IMR-90 (cell line): ENCODE results near the gene GVQW3. TPM values are rescaled to one million over a fixed set of nuclear protein-coding genes. Genes with fewer than 3 reads are reported as not detected.

ENCODE experiments used
- ATAC-seq: fragments of 200-7000 bp; cut with Tn5 transposase; 2 replicates; pipeline ENCODE4 v1.9.1; 2020; ENCODE audit warnings: low read depth, mild to moderate bottlenecking, moderate library complexity
- BruUV-seq: library from RNA; stranded (reverse); fragments of 400-500 nt; replicated peaks from 2 replicates; lab custom pipeline; 2021; lab: Mats Ljungman, UMichigan
- CTCF ChIA-PET: fragments of 300-600 bp; formaldehyde crosslinking; extraction: SDS; loops from one replicate; lab custom pipeline; 2021; ENCODE audit warnings: antibody characterized with exemption; lab: Yijun Ruan, JAX
- POLR2A ChIA-PET: fragments of 300-600 bp; sonication (Branson Sonifier 250); formaldehyde crosslinking; loops from one replicate; lab custom pipeline; 2022; ENCODE audit warnings: antibody characterized with exemption; ENCODE audit not compliant: unreplicated experiment; lab: Charles Lee
- DNase-seq: peaks from one replicate; pipeline ENCODE4 v3.0.0; 2013
- H2AFZ ChIP-seq: replicated peaks from 2 replicates; pipeline ENCODE3; 2013; ENCODE audit warnings: low read length, mild to moderate bottlenecking; ENCODE audit not compliant: poor library complexity
- H2AK5ac ChIP-seq: 2 replicates; pipeline ENCODE4 v1.6.1; 2013; ENCODE audit warnings: low read depth, low read length, inconsistent platforms
- H2AK9ac ChIP-seq: replicated peaks from 2 replicates; pipeline ENCODE3; 2013; ENCODE audit warnings: mild to moderate bottlenecking, low read depth, low read length, moderate library complexity; ENCODE audit not compliant: poor library complexity
- H2BK120ac ChIP-seq: 2 replicates; pipeline ENCODE4 v1.6.1; 2013; ENCODE audit warnings: low read depth, low read length, inconsistent platforms
- H2BK15ac ChIP-seq: 3 replicates; pipeline ENCODE4 v1.6.1; 2013; ENCODE audit warnings: low read depth, low read length, inconsistent platforms
- H2BK20ac ChIP-seq: 2 replicates; pipeline ENCODE4 v1.6.1; 2013; ENCODE audit warnings: low read depth, mild to moderate bottlenecking, inconsistent platforms, low read length, moderate library complexity
- H2BK5ac ChIP-seq: 2 replicates; pipeline ENCODE4 v1.6.1; 2013; ENCODE audit warnings: mild to moderate bottlenecking, low read depth, low read length, inconsistent platforms; ENCODE audit not compliant: poor library complexity, severe bottlenecking
- H3K14ac ChIP-seq: replicated peaks from 2 replicates; pipeline ENCODE4 v1.6.1; 2013; ENCODE audit warnings: low read depth, low read length, inconsistent platforms
- H3K18ac ChIP-seq: 2 replicates; pipeline ENCODE4 v1.6.1; 2013; ENCODE audit warnings: low read depth, low read length, control low read depth
- H3K23ac ChIP-seq: 2 replicates; pipeline ENCODE4 v1.6.1; 2013; ENCODE audit warnings: low read depth, low read length, inconsistent platforms
- H3K27ac ChIP-seq: 2 replicates; pipeline ENCODE4 v1.5.1; 2013; ENCODE audit warnings: mild to moderate bottlenecking, control low read depth, low read length; ENCODE audit not compliant: insufficient read depth
- H3K27me3 ChIP-seq: 2 replicates; pipeline ENCODE4 v1.6.1; 2013; ENCODE audit warnings: low read length; ENCODE audit not compliant: control insufficient read depth, insufficient read depth
- H3K36me3 ChIP-seq: 2 replicates; pipeline ENCODE4 v1.6.1; 2013; ENCODE audit warnings: low read length, mixed read lengths; ENCODE audit not compliant: control insufficient read depth, insufficient read depth
- H3K4ac ChIP-seq: 2 replicates; pipeline ENCODE4 v1.6.1; 2013; ENCODE audit warnings: low read depth, low read length, inconsistent platforms
- H3K4me1 ChIP-seq: 2 replicates; pipeline ENCODE4 v1.6.1; 2013; ENCODE audit warnings: low read length, mixed read lengths; ENCODE audit not compliant: control insufficient read depth, insufficient read depth
- H3K4me2 ChIP-seq: 2 replicates; pipeline ENCODE4 v1.6.1; 2013; ENCODE audit warnings: low read depth, mild to moderate bottlenecking, control low read depth, low read length, moderate library complexity
- H3K4me3 ChIP-seq: 2 replicates; pipeline ENCODE4 v1.5.1; 2013; ENCODE audit warnings: low read depth, mild to moderate bottlenecking, control low read depth, low read length, moderate library complexity; ENCODE audit not compliant: insufficient read depth
- H3K56ac ChIP-seq: 2 replicates; pipeline ENCODE4 v1.6.1; 2013; ENCODE audit warnings: low read length, inconsistent platforms; ENCODE audit not compliant: insufficient read depth; ENCODE audit errors: extremely low read depth
- H3K79me1 ChIP-seq, 2 experiments: 2 replicates each; pipeline ENCODE4 v1.6.1; 2013; ENCODE audit warnings: low read length in 2 of 2, inconsistent platforms in 1 of 2, low read depth in 1 of 2
- H3K9ac ChIP-seq: 2 replicates; pipeline ENCODE4 v1.6.1; 2013; ENCODE audit warnings: low read depth, low read length, control low read depth
- H3K9me1 ChIP-seq: 2 replicates; pipeline ENCODE4 v1.6.1; 2013; ENCODE audit warnings: low read length, inconsistent platforms; ENCODE audit not compliant: insufficient read depth
- H3K9me3 ChIP-seq: 2 replicates; pipeline ENCODE4 v1.6.1; 2013; ENCODE audit warnings: low read length; ENCODE audit not compliant: control insufficient read depth, insufficient read depth
- H4K20me1 ChIP-seq: 2 replicates; pipeline ENCODE4 v1.6.1; 2013; ENCODE audit warnings: low read length, inconsistent platforms; ENCODE audit not compliant: insufficient read depth
- H4K5ac ChIP-seq: 2 replicates; pipeline ENCODE4 v1.6.1; 2013; ENCODE audit warnings: mild to moderate bottlenecking, low read depth, low read length, control low read depth
- H4K8ac ChIP-seq, 2 experiments: 2 replicates each; pipeline ENCODE4 v1.6.1; 2013; ENCODE audit warnings: low read depth in 2 of 2, low read length in 2 of 2, control low read depth in 1 of 2, inconsistent platforms in 1 of 2
- H4K91ac ChIP-seq: 2 replicates; pipeline ENCODE4 v1.6.1; 2013; ENCODE audit warnings: low read depth, low read length, inconsistent platforms; ENCODE audit not compliant: insufficient read depth
- BHLHE40 ChIP-seq: fragments of 150-350 bp; IDR thresholded peaks from 2 replicates; pipeline ENCODE4 v1.6.1; 2016; ENCODE audit warnings: mild to moderate bottlenecking, low read depth, low read length
- CEBPB ChIP-seq: IDR thresholded peaks from 2 replicates; pipeline ENCODE4 v1.6.1; 2012; ENCODE audit warnings: low read depth, low read length, improper control_type of control experiment
- CHD1 ChIP-seq: IDR thresholded peaks from 2 replicates; pipeline ENCODE4 v1.6.1; 2012; ENCODE audit warnings: low read depth, low read length, improper control_type of control experiment
- FOS ChIP-seq: fragments of 150-350 bp; IDR thresholded peaks from 2 replicates; pipeline ENCODE4 v1.6.1; 2016; ENCODE audit warnings: low read depth, low read length
- MAFK ChIP-seq: IDR thresholded peaks from 2 replicates; pipeline ENCODE4 v1.6.1; 2012; ENCODE audit warnings: low read depth, low read length, improper control_type of control experiment
- MAZ ChIP-seq: IDR thresholded peaks from 2 replicates; pipeline ENCODE4 v1.6.1; 2012; ENCODE audit warnings: low read depth, mild to moderate bottlenecking, low read length, improper control_type of control experiment, moderate library complexity, borderline replicate concordance
- MXI1 ChIP-seq: IDR thresholded peaks from 2 replicates; pipeline ENCODE4 v1.6.1; 2012; ENCODE audit warnings: low read depth, mild to moderate bottlenecking, low read length, moderate library complexity, borderline replicate concordance
- NFE2L2 ChIP-seq: fragments of 150-350 bp; IDR thresholded peaks from 2 replicates; pipeline ENCODE4 v1.6.1; 2016; ENCODE audit warnings: low read depth, mild to moderate bottlenecking, low read length
- POLR2A ChIP-seq: IDR thresholded peaks from 2 replicates; pipeline ENCODE4 v1.6.1; 2012; ENCODE audit warnings: mild to moderate bottlenecking, low read depth, low read length
- RAD21 ChIP-seq: IDR thresholded peaks from 2 replicates; pipeline ENCODE4 v1.6.1; 2012; ENCODE audit warnings: low read length, improper control_type of control experiment
- RCOR1 ChIP-seq: IDR thresholded peaks from 2 replicates; pipeline ENCODE4 v1.6.1; 2012; ENCODE audit warnings: mild to moderate bottlenecking, low read length, improper control_type of control experiment; ENCODE audit not compliant: insufficient replicate concordance
- RFX5 ChIP-seq: IDR thresholded peaks from 2 replicates; pipeline ENCODE4 v1.8.0; 2012; ENCODE audit warnings: low read depth, mild to moderate bottlenecking, low read length, moderate library complexity
- SMC3 ChIP-seq: fragments of 150-350 bp; IDR thresholded peaks from 2 replicates; pipeline ENCODE4 v1.6.1; 2016; ENCODE audit warnings: low read depth, mild to moderate bottlenecking, antibody characterized with exemption, low read length, moderate library complexity
- USF2 ChIP-seq: fragments of 150-350 bp; IDR thresholded peaks from 2 replicates; pipeline ENCODE4 v1.6.1; 2017; ENCODE audit warnings: mild to moderate bottlenecking, antibody characterized with exemption, low read length, low read depth
- dilution Hi-C: fragments of 300-500 bp; cut with HindIII; formaldehyde crosslinking; loops from one replicate; pipeline ENCODE4 v1.14.3; 2018; ENCODE audit warnings: low sequenced_read_pairs; ENCODE audit not compliant: unreplicated experiment
- in situ Hi-C: fragments of 300-500 bp; cut with MboI; formaldehyde crosslinking; loops from 3 replicates; pipeline ENCODE4 v1.14.3; 2019; ENCODE audit warnings: low sequenced_read_pairs, inconsistent platforms, mixed read lengths
- intact Hi-C: fragments of 100-400 bp; cut with micrococcal nuclease; formaldehyde crosslinking; loops from 2 replicates; pipeline ENCODE4 v1.10.0; 2022
- polyA plus RNA-seq, 3 experiments: library from polyadenylated mRNA; depleted of rRNA; stranded (reverse); fragments of >200 nt; gene quantifications; 2 replicates each; pipeline ENCODE4 v1.2.3, GENCODE V29; 2012; ENCODE audit warnings: low replicate concordance in 1 of 3
- total RNA-seq: library from RNA; depleted of rRNA; stranded (reverse); fragments of >200 nt; gene quantifications from 2 replicates; pipeline ENCODE4 v1.2.3, GENCODE V29; 2012
- TF ChIP-seq, protein P1 (sequence below): conservative IDR thresholded peaks from 2 replicates; pipeline ENCODE4 v1.5.1; 2012; ENCODE audit warnings: mild to moderate bottlenecking, low read depth, low read length, improper control_type of control experiment

GVQW3 gene
- total and polyA plus RNA-seq, 2 of the 4 experiments (the other 2 are of a cell fraction): 0.96 to 1.1 TPM

DNA sequence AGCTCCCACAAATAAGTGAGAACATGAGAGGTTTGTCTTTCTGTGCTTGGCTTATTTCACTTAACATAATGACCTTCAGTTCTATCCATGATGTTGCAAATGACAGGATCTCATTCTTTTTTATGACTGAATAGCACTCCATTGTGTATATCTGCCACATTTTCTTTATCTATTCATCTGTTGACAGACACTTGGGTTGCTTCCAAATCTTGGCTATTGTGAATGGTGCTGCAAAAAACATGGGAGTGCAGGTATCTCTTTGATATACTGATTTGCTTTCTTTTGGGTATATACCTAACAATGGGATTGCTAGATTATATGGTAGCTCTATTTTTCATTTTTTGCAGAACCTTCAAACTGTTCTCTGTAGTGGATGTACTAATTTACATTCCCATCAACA is 13.3 kb downstream of the GVQW3 start:
- no peak overlapping the region for H3K23ac ChIP-seq
- ChIA-PET POLR2A (no interaction called here), CTCF (no interaction called here)
- no peak overlapping the region for H2AK9ac ChIP-seq
- H2AK5ac ChIP-seq: no peak overlapping the region
- no peak overlapping the region for H3K18ac ChIP-seq
- DNase-seq (no peak), ATAC-seq (no peak)
- H4K8ac ChIP-seq: no peak overlapping the region
- H3K79me1 ChIP-seq: no peaks in the 10 kb centered on the region
- intact Hi-C loops: no loop called here
- H2BK20ac ChIP-seq: no peak overlapping the region
- H3K27me3 ChIP-seq: no peaks in the 10 kb centered on the region
- no peak overlapping the region for H2BK5ac ChIP-seq
- H2AFZ ChIP-seq: no peak overlapping the region
- H3K4ac ChIP-seq: no peak overlapping the region
- H3K27ac ChIP-seq: no peak overlapping the region
- H3K4me3 ChIP-seq: no peak overlapping the region
- TF ChIP-seq MXI1: no peak
- no peak for TF ChIP-seq NFE2L2
- no peak for TF ChIP-seq USF2
- TF ChIP-seq MAFK: no peak
- no peak for TF ChIP-seq RCOR1
- no peak for TF ChIP-seq SMC3
- no peak for TF ChIP-seq FOS
- TF ChIP-seq RFX5: no peak
- no peak for TF ChIP-seq MAZ
- TF ChIP-seq BHLHE40: no peak
- TF ChIP-seq CHD1: no peak
- no peak for TF ChIP-seq RAD21
- TF ChIP-seq, protein P1, sequence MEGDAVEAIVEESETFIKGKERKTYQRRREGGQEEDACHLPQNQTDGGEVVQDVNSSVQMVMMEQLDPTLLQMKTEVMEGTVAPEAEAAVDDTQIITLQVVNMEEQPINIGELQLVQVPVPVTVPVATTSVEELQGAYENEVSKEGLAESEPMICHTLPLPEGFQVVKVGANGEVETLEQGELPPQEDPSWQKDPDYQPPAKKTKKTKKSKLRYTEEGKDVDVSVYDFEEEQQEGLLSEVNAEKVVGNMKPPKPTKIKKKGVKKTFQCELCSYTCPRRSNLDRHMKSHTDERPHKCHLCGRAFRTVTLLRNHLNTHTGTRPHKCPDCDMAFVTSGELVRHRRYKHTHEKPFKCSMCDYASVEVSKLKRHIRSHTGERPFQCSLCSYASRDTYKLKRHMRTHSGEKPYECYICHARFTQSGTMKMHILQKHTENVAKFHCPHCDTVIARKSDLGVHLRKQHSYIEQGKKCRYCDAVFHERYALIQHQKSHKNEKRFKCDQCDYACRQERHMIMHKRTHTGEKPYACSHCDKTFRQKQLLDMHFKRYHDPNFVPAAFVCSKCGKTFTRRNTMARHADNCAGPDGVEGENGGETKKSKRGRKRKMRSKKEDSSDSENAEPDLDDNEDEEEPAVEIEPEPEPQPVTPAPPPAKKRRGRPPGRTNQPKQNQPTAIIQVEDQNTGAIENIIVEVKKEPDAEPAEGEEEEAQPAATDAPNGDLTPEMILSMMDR: no peak
- TF ChIP-seq POLR2A: no peak
- no peak for TF ChIP-seq CEBPB
- no peak overlapping the region for H2BK120ac ChIP-seq
- H3K4me1 ChIP-seq: no peaks in the 10 kb centered on the region
- no peak overlapping the region for H3K56ac ChIP-seq
- H3K36me3 ChIP-seq: no peaks in the 10 kb centered on the region
- H4K20me1 ChIP-seq: no peaks in the 10 kb centered on the region
- H4K5ac ChIP-seq: no peak overlapping the region
- H3K9ac ChIP-seq: no peak overlapping the region
- no peak overlapping the region for H3K4me2 ChIP-seq
- no peaks in the 10 kb centered on the region for H3K9me1 ChIP-seq
- dilution Hi-C loops: no loop called here
- no peak overlapping the region for H4K91ac ChIP-seq
- H3K14ac ChIP-seq: no peak overlapping the region
- no peaks in the 10 kb centered on the region for H3K9me3 ChIP-seq
- H2BK15ac ChIP-seq: no peak overlapping the region
- BruUV-seq: no TSS peak
- in situ Hi-C loops: no loop called here
